ENCODE results near the gene TPRG1. TPM values are rescaled to one million over a fixed set of nuclear protein-coding genes. Genes with fewer than 3 reads are reported as not detected.

The TPRG1 gene
- total and polyA plus RNA-seq, 2 donors (not counting 1 experiment from before 2014, with no cell fraction given) = 0.47 to 0.99 TPM

- no peaks in the 10 kb centered on the region for H3K4me1 ChIP-seq (ENCODE audit: control insufficient read depth, extremely low read depth, insufficient read depth, low read length)
Observed at GRCh38 chr3:189229196-189229828, 57.5 kb downstream of the TPRG1 start.

GRCh38 chr3:189232790-189233189 lies 61.0 kb downstream of the TPRG1 start:
- no peak overlapping the region for H3K27ac ChIP-seq (ENCODE audit: insufficient read depth, low read length)
- no peak overlapping the region for H3K4me2 ChIP-seq (ENCODE audit: extremely low read depth, insufficient read depth, low read length)
- no peaks in the 10 kb centered on the region for H3K9me3 ChIP-seq (ENCODE audit: control insufficient read depth, insufficient read depth, low read depth, low read length)
- no peak overlapping the region for H3K4me3 ChIP-seq (replicated peaks in 1 of 4; ENCODE audit: control extremely low read depth in 1 of 4, insufficient read depth in 1 of 4, low read depth in 3 of 4, low read length in 4 of 4)
- no peaks in the 10 kb centered on the region for H4K20me1 ChIP-seq (ENCODE audit: control insufficient read depth, extremely low read depth, insufficient read depth, low read length)
- no peaks in the 10 kb centered on the region for H3K36me3 ChIP-seq (ENCODE audit: control insufficient read depth, insufficient read depth, low read length)
- H3K79me2 ChIP-seq (ENCODE audit: control insufficient read depth, insufficient read depth, low read length) = no peaks in the 10 kb centered on the region
- H2AFZ ChIP-seq (ENCODE audit: low read length) = no peak overlapping the region
- TF ChIP-seq EZH2 (IDR thresholded peaks at IDR 0.05; ENCODE audit: low read length, missing control alignments) (no peak), CTCF (conservative IDR thresholded peaks at IDR 0.05 in 1 of 2, IDR thresholded peaks at IDR 0.05 in 1 of 2; ENCODE audit: low read depth in 1 of 2, low read length in 2 of 2) (no peak)
- no peaks in the 10 kb centered on the region for H3K4me1 ChIP-seq (ENCODE audit: control insufficient read depth, extremely low read depth, insufficient read depth, low read length)
- H3K27me3 ChIP-seq (ENCODE audit: control insufficient read depth, insufficient read depth, low read length) = no peaks in the 10 kb centered on the region
- DNase-seq (ENCODE audit: low read depth in 2 of 2) = peak in 1 of 2 donors; percentile 0
- H3K9ac ChIP-seq (ENCODE audit: insufficient read depth, low read length) = no peak overlapping the region

More at GRCh38 chr3:189229196-189229828, 57.5 kb downstream of the TPRG1 start:
- no peak overlapping the region for H3K9ac ChIP-seq (ENCODE audit: insufficient read depth, low read length)
- H3K36me3 ChIP-seq (ENCODE audit: control insufficient read depth, insufficient read depth, low read length) = no peaks in the 10 kb centered on the region
- no peaks in the 10 kb centered on the region for H3K79me2 ChIP-seq (ENCODE audit: control insufficient read depth, insufficient read depth, low read length)
- no peaks in the 10 kb centered on the region for H3K9me3 ChIP-seq (ENCODE audit: control insufficient read depth, insufficient read depth, low read depth, low read length)
- no peak for DNase-seq (ENCODE audit: low read depth in 2 of 2)
- TF ChIP-seq CTCF (conservative IDR thresholded peaks at IDR 0.05 in 1 of 2, IDR thresholded peaks at IDR 0.05 in 1 of 2; ENCODE audit: low read depth in 1 of 2, low read length in 2 of 2) = no peak
- no peak overlapping the region for H3K4me2 ChIP-seq (ENCODE audit: extremely low read depth, insufficient read depth, low read length)
- H3K4me3 ChIP-seq (replicated peaks in 1 of 4; ENCODE audit: control extremely low read depth in 1 of 4, insufficient read depth in 1 of 4, low read depth in 3 of 4, low read length in 4 of 4) = no peak overlapping the region
- no peaks in the 10 kb centered on the region for H3K27me3 ChIP-seq (ENCODE audit: control insufficient read depth, insufficient read depth, low read length)
- no peaks in the 10 kb centered on the region for H4K20me1 ChIP-seq (ENCODE audit: control insufficient read depth, extremely low read depth, insufficient read depth, low read length)
- H2AFZ ChIP-seq (ENCODE audit: low read length) = no peak overlapping the region
- H3K27ac ChIP-seq (ENCODE audit: insufficient read depth, low read length) = no peak overlapping the region

- Histone ChIP-seq H2AFZ (ENCODE audit: low read length) (no peak overlapping the region), H3K9me3 (ENCODE audit: control insufficient read depth, insufficient read depth, low read depth, low read length) (no peaks in the 10 kb centered on the region), H3K4me3 (replicated peaks in 1 of 4; ENCODE audit: control extremely low read depth in 1 of 4, insufficient read depth in 1 of 4, low read depth in 3 of 4, low read length in 4 of 4) (no peak overlapping the region), H3K36me3 (ENCODE audit: control insufficient read depth, insufficient read depth, low read length) (no peaks in the 10 kb centered on the region), H3K27me3 (ENCODE audit: control insufficient read depth, insufficient read depth, low read length) (no peaks in the 10 kb centered on the region), H3K27ac (ENCODE audit: insufficient read depth, low read length) (no peak overlapping the region), H3K4me2 (ENCODE audit: extremely low read depth, insufficient read depth, low read length) (no peak overlapping the region), H4K20me1 (ENCODE audit: control insufficient read depth, extremely low read depth, insufficient read depth, low read length) (no peaks in the 10 kb centered on the region), H3K9ac (ENCODE audit: insufficient read depth, low read length) (no peak overlapping the region), H3K4me1 (ENCODE audit: control insufficient read depth, extremely low read depth, insufficient read depth, low read length) (no peaks in the 10 kb centered on the region), H3K79me2 (ENCODE audit: control insufficient read depth, insufficient read depth, low read length) (no peaks in the 10 kb centered on the region)
- peak; percentile 62 to 74 for DNase-seq (ENCODE audit: low read depth in 2 of 2)
- TF ChIP-seq EZH2 (IDR thresholded peaks at IDR 0.05; ENCODE audit: low read length, missing control alignments) = no peak
- peak; percentile 81 to 87 for TF ChIP-seq CTCF (conservative IDR thresholded peaks at IDR 0.05 in 1 of 2, IDR thresholded peaks at IDR 0.05 in 1 of 2; ENCODE audit: low read depth in 1 of 2, low read length in 2 of 2)
Observed at GRCh38 chr3:189233225-189233858, 61.6 kb downstream of the TPRG1 start.

Data from fibroblast of lung (primary cell).